ENCODE results near the gene LARGE1. TPM values are rescaled to one million over a fixed set of nuclear protein-coding genes. Genes with fewer than 3 reads are reported as not detected.

LARGE1 gene
- total RNA-seq, 2 donors from 2014 or later = 29.5 to 42.1 TPM

DNA sequence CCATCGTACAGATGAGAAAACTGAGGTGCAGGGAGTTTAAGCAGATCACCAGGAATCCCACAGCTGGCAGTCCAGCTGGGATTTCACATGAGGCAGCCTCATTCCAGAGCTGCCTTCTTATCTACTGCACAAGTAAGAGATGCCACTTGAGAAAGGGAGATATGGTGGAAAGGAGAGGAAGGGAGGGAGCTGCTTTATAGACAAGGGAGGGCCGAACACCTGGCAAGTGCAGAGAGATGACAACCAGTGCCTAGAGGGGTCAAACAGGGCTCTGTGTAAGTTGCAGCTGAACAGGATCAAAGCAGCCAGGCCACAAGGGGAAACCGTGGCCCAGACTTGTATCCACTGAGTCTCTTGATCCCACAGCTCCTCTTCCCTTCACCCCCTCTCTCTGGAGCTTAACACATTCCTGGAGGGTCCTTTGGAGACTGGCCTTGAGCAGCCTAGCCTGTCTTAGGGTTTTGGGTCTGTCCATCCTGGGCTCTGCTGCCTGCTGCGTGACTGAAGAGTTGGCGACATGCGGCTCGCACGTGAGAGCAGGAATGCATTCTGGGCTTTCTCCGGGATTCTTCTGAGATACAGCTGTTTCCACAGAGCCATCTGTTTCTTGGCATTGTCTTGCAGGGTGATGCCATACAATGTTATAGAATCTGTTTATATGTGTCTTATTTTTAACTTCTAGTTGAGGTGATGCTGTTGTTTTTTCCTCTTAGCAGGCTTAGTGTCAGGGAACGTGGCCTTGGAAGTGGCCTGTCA lies 593.6 kb downstream of the LARGE1 start:
- no peaks in the 10 kb centered on the region for H3K4me1 ChIP-seq (ENCODE audit: control insufficient read depth in 1 of 2, low read depth in 2 of 2)
- H3K4me3 ChIP-seq = no peak overlapping the region
- TF ChIP-seq, protein P1, sequence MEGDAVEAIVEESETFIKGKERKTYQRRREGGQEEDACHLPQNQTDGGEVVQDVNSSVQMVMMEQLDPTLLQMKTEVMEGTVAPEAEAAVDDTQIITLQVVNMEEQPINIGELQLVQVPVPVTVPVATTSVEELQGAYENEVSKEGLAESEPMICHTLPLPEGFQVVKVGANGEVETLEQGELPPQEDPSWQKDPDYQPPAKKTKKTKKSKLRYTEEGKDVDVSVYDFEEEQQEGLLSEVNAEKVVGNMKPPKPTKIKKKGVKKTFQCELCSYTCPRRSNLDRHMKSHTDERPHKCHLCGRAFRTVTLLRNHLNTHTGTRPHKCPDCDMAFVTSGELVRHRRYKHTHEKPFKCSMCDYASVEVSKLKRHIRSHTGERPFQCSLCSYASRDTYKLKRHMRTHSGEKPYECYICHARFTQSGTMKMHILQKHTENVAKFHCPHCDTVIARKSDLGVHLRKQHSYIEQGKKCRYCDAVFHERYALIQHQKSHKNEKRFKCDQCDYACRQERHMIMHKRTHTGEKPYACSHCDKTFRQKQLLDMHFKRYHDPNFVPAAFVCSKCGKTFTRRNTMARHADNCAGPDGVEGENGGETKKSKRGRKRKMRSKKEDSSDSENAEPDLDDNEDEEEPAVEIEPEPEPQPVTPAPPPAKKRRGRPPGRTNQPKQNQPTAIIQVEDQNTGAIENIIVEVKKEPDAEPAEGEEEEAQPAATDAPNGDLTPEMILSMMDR (IDR thresholded peaks at IDR 0.05) = no peak
- H3K27ac ChIP-seq = no peak overlapping the region
- DNase-seq (ENCODE audit: low spot score) = no peak
- no peaks in the 10 kb centered on the region for H3K27me3 ChIP-seq (replicated peaks; ENCODE audit: insufficient read depth)
- no peaks in the 10 kb centered on the region for H3K36me3 ChIP-seq
- no peak for ATAC-seq (ENCODE audit: insufficient number of reproducible peaks, low FRiP score, low read depth)
- H3K9me3 ChIP-seq = no peaks in the 10 kb centered on the region

DNA sequence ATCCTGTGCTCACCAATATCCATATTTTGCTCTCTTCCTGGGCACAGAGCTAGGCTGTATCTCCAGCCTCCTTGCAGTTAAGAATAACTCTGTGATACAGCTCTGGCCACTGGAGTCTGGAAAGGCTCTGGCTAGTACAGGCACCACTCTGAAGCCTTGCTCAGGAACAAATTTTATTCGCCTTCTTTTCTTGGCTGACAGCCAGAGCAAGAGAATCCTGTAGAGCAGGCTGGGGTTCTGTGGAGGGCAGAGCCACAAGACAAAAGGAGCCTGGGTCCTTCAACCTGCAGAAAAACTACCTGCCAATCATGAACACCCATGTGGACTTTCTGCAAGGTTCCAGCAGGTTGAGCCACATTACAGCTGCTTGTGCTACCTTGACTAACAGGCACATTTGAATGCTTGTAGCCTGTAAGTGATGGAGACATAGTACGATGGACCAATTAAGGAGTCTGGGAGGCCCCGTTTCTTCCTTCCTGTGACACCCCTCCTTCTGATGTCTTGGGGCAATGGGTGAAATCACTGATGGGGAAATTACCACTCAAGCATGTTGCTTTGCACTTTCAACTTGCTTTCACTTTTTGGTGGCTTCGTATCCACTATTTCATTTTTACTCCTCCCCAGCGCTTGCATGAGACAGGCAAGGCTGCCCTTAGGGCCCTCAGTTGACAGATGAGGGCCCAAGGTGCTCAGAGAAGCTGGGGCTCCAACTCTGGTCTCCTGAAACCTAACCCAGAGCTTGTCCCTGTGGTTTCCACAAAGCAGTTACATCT lies 594.9 kb downstream of the LARGE1 start:
- no peaks in the 10 kb centered on the region for H3K4me1 ChIP-seq (ENCODE audit: control insufficient read depth in 1 of 2, low read depth in 2 of 2)
- H3K27ac ChIP-seq = no peak overlapping the region
- H3K27me3 ChIP-seq (replicated peaks; ENCODE audit: insufficient read depth) = no peaks in the 10 kb centered on the region
- TF ChIP-seq, protein P1 (IDR thresholded peaks at IDR 0.05) = no peak
- DNase-seq (ENCODE audit: low spot score) (no peak), ATAC-seq (ENCODE audit: insufficient number of reproducible peaks, low FRiP score, low read depth) (no peak)
- H3K4me3 ChIP-seq = no peak overlapping the region
- no peaks in the 10 kb centered on the region for H3K9me3 ChIP-seq
- no peaks in the 10 kb centered on the region for H3K36me3 ChIP-seq

DNA sequence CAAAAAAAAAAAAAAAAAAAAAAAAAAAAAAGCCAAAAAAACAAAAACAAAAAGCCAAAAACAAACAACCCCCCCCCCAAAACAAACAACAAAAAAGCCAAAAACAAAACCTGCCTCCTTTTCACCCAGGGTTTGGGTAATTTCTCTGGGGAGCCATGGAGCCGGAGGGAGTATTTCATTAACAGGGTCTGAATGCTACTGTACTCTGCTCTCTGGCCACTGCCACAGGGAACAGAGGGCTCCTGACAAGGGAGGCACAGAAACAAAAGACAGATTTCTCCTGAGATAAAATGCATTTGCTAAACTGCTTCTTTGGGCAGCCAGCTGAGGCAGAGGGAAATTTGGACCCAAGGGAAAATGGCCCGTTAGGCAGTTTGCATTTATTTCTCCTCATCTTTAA lies 596.0 kb downstream of the LARGE1 start:
- TF ChIP-seq, protein P1 (IDR thresholded peaks at IDR 0.05) = no peak
- DNase-seq (ENCODE audit: low spot score) = no peak

DNA sequence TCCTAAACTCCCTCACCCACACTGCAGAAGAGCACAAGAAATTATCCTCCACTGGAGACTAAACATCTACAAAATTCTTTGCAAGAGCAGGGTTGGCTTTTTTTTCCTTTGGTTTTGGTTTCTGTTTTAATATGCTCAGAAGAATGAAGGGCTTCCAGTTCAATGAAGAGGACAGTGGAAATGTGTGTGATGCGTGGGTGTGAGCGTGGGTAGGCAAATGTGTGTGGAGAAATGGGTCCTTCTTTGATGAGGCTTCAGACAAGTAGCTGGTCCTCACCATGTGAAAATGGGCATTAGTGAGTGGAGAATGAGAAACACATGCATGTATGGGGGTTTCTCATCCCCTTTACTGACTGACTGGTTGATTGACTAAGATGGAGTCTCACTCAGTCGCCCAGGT lies 598.8 kb downstream of the LARGE1 start:
- no peaks in the 10 kb centered on the region for H3K27me3 ChIP-seq (replicated peaks; ENCODE audit: insufficient read depth)
- DNase-seq (ENCODE audit: low spot score) (no peak), ATAC-seq (ENCODE audit: insufficient number of reproducible peaks, low FRiP score, low read depth) (no peak)
- no peaks in the 10 kb centered on the region for H3K36me3 ChIP-seq
- TF ChIP-seq, protein P1 (IDR thresholded peaks at IDR 0.05) = no peak
- no peak overlapping the region for H3K27ac ChIP-seq
- no peaks in the 10 kb centered on the region for H3K9me3 ChIP-seq
- no peaks in the 10 kb centered on the region for H3K4me1 ChIP-seq (ENCODE audit: control insufficient read depth in 1 of 2, low read depth in 2 of 2)
- no peak overlapping the region for H3K4me3 ChIP-seq

More for the DNA sequence above, 596.0 kb downstream of the LARGE1 start:
- Histone ChIP-seq H3K27me3 (replicated peaks; ENCODE audit: insufficient read depth) (no peaks in the 10 kb centered on the region), H3K4me1 (ENCODE audit: control insufficient read depth in 1 of 2, low read depth in 2 of 2) (no peaks in the 10 kb centered on the region), H3K9me3 (no peaks in the 10 kb centered on the region), H3K27ac (no peak overlapping the region), H3K4me3 (no peak overlapping the region), H3K36me3 (no peaks in the 10 kb centered on the region)
- no peak for ATAC-seq (ENCODE audit: insufficient number of reproducible peaks, low FRiP score, low read depth)

DNA sequence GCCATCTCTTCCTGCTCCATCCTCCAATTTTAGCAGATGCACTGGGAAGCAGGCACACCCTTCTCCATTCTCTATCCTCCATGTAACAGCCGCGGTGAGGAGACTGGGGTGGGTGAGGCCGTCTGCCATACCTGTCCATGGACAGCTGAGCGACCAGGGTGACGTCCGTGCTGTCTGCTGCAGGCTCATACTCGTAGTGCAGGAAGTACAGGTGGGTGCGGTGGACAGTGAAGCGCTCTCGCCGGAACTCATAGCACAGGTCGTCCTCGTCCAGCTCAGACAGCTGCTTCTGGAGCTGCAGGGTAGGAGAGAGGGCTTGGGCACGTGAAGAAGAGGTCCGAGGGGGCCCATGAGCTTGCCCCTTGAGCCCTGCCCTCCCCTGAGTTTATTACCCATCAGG lies 604.3 kb downstream of the LARGE1 start:
- no peak overlapping the region for H3K27ac ChIP-seq
- DNase-seq (ENCODE audit: low spot score) (no peak), ATAC-seq (ENCODE audit: insufficient number of reproducible peaks, low FRiP score, low read depth) (no peak)
- no peaks in the 10 kb centered on the region for H3K36me3 ChIP-seq
- no peaks in the 10 kb centered on the region for H3K9me3 ChIP-seq
- no peaks in the 10 kb centered on the region for H3K27me3 ChIP-seq (replicated peaks; ENCODE audit: insufficient read depth)
- H3K4me3 ChIP-seq = no peak overlapping the region
- TF ChIP-seq, protein P1 (IDR thresholded peaks at IDR 0.05) = no peak
- H3K4me1 ChIP-seq (ENCODE audit: control insufficient read depth in 1 of 2, low read depth in 2 of 2) = no peaks in the 10 kb centered on the region
